Brain microvascular endothelial cell (primary cell): ENCODE measurements around the gene SIPA1L3.

Experiments used
- DNase-seq: peaks from one replicate; pipeline ENCODE4 v3.0.0-alpha.2; 2020
- H3K27ac ChIP-seq: fragments of 250-450 bp; sonication (Bioruptor Pico); 2 replicates; pipeline ENCODE4 v1.5.1; 2020; ENCODE audit warnings: mild to moderate bottlenecking, moderate library complexity
- H3K27me3 ChIP-seq: fragments of 250-450 bp; sonication (Bioruptor Pico); replicated peaks from 2 replicates; pipeline ENCODE4 v1.5.1; 2020; ENCODE audit warnings: mild to moderate bottlenecking
- H3K36me3 ChIP-seq: fragments of 250-450 bp; sonication (Bioruptor Pico); replicated peaks from 2 replicates; pipeline ENCODE4 v1.5.1; 2020; ENCODE audit warnings: mild to moderate bottlenecking
- H3K4me3 ChIP-seq: 2 replicates; pipeline ENCODE4 v1.5.1; 2011; ENCODE audit warnings: low read depth, mild to moderate bottlenecking, control low read depth, low read length, moderate library complexity
- CTCF ChIP-seq: IDR thresholded peaks from 2 replicates; pipeline ENCODE4 v1.5.1; 2011; ENCODE audit warnings: low read depth, mild to moderate bottlenecking, moderate library complexity, low read length, control low read depth, inconsistent platforms; ENCODE audit errors: missing control alignments
- in situ Hi-C: cut with HindIII; loops from 2 replicates; pipeline ENCODE4 v1.10.0; 2017; ENCODE audit warnings: low sequenced_read_pairs, low pct_ligation_motif_present

The SIPA1L3 gene

DNA sequence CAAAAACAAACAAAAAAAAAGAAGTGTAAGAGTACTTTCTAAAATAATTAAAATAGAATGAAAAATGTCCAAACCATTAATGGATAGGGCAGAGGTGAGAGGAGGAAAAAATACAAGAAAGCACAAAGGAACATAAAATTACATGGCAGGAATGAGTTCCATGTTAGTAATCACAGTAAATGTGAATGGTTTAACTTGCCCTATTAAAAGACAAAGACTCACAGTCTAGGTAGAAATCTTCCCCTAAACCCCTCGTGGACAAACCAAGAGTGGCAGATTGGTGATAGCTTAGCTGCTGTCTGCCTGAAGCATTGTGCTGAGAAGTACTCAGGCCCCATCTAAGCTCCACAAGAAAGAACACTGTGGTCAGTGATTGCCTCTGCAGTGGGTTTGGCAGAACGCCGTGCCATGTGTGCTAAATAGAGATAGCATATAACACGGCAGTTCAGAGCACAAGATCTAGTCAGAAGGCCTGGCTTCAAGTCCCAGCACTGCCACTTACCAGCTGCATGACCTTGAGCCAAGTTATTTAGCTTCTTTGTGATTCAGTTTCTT lies 213.5 kb downstream of the SIPA1L3 start:
- Histone ChIP-seq H3K27me3 (no peaks in the 10 kb centered on the region), H3K27ac (no peak overlapping the region), H3K4me3 (no peak overlapping the region), H3K36me3 (peaks cover 37% of the 10 kb centered on the region)
- TF ChIP-seq CTCF = no peak
- in situ Hi-C loops = no loop called here
- no peak for DNase-seq

DNA sequence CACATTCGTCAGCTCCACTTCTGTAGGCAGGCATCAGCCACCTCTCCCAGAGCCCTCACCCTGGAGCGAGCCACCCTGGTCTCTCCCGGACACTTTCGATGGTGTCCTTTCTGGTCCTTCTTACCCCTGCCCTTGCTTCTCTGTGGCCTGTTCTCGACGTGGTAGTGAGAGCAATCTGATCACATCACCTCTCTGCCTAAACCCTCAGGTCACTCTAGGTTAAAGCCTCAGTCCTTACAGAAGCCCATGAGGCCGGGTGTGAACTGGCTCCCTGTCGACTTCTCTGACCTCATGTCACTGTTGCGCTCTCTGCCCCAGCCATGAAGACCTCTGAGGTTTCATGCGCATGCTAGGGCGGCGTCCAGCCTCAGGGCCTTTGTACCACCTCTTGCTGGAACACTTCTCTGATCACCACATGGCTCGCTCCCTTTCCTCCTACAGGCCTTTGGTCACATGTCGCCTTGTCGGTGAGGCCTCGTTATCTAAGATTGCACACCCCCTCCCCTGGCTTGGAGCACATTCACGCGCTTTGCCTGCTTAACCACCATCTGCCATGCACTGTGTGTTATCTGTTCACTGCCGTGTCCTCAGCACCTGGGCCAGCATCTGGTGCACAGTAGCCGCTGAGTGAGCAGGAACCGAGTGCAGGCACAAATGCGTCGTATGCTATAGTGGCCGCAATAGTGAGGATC lies 215.5 kb downstream of the SIPA1L3 start:
- Histone ChIP-seq H3K27ac (no peak overlapping the region), H3K4me3 (no peak overlapping the region), H3K36me3 (peaks cover 32% of the 10 kb centered on the region), H3K27me3 (no peaks in the 10 kb centered on the region)
- in situ Hi-C loops = no loop called here
- TF ChIP-seq CTCF = no peak
- no peak for DNase-seq

DNA sequence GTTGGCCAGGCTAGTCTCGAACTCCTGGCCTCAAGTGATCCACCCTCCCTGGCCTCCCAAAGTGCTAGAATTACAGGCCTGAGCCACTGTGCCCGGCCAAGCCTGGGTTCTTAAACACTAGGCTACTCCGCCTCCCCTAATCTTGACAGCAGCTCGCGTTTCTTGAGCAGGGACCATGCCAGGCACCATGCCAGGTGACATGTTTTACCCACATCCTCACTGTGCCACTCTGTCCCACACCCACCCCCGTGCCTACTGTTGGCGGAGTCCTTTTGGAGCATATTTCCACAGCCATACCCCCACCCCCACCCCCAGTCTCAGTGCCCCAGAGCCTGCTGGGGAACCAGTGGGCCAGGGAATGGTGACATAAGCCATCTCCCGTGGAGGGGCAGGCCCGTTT lies 218.2 kb downstream of the SIPA1L3 start:
- TF ChIP-seq CTCF = no peak
- in situ Hi-C loops = no loop called here

DNA sequence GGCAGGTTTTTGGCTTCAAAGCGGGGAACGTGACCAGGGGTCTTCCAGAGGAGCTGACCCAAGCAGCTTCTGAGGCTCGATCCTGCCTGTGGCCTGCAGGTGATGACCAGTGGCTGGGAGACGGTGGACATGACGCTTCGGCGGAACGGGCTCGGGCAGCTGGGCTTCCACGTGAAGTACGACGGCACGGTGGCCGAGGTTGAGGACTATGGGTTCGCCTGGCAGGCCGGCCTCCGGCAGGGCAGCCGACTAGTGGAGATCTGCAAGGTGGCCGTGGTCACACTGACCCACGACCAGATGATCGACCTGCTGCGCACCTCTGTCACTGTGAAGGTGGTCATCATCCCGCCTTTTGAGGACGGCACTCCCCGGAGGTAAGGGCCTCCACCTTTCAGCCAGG lies 223.4 kb downstream of the SIPA1L3 start:
- H3K36me3 ChIP-seq = peaks cover 36% of the 10 kb centered on the region
- no peaks in the 10 kb centered on the region for H3K27me3 ChIP-seq
- H3K4me3 ChIP-seq = no peak overlapping the region
- no peak overlapping the region for H3K27ac ChIP-seq
- in situ Hi-C loops = no loop called here
- no peak for TF ChIP-seq CTCF
- DNase-seq = no peak

More for the DNA sequence above, 218.2 kb downstream of the SIPA1L3 start:
- Histone ChIP-seq H3K36me3 (peaks cover 18% of the 10 kb centered on the region), H3K27ac (no peak overlapping the region), H3K27me3 (no peaks in the 10 kb centered on the region), H3K4me3 (no peak overlapping the region)
- no peak for DNase-seq

GRCh38 chr19:38132781-38133180 lies 225.8 kb downstream of the SIPA1L3 start:
- no peak for TF ChIP-seq CTCF
- Histone ChIP-seq H3K4me3 (no peak overlapping the region), H3K27ac (no peak overlapping the region), H3K27me3 (no peaks in the 10 kb centered on the region), H3K36me3 (peaks cover 45% of the 10 kb centered on the region)
- no peak for DNase-seq
- in situ Hi-C loops = no loop called here

DNA sequence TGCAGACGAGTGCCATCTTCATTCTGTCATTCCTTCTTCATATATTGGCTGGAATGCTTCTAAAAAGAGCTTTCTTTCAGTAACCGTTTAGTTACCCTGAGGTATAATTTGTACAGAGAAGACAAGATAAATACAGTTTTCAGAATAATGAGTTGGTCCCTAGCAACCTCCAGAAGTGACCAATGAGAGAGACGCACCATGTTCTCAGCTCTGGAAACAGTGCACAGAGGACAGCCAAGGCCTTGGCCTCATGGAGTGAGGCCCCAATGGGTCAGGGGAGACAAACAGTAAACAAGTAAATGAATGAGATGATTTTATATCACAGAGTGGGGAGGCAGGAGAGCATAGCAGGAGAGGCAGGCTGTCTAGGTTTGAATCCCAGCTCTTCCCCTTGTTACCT lies 226.3 kb downstream of the SIPA1L3 start:
- no peak for TF ChIP-seq CTCF
- Histone ChIP-seq H3K27ac (no peak overlapping the region), H3K4me3 (no peak overlapping the region), H3K27me3 (no peaks in the 10 kb centered on the region), H3K36me3 (peaks cover 47% of the 10 kb centered on the region)
- DNase-seq = no peak
- in situ Hi-C loops = no loop called here
